ENCODE data around the gene HS3ST4. TPM values are rescaled to one million over a fixed set of nuclear protein-coding genes. Genes with fewer than 3 reads are reported as not detected.

HS3ST4 gene
- total and polyA plus RNA-seq, 2 donors (not counting 1 experiment from before 2014, with no cell fraction given), result not detected

GRCh38 chr16:26186091-26186615, 494.4 kb downstream of the HS3ST4 start:
- ATAC-seq (ENCODE audit: low read depth), result no peak
- H3K4me1 Mint-ChIP-seq, result no peaks in the 10 kb centered on the region
- peaks cover 0 to 6% (median 0%) of the 10 kb centered on the region in 4 experiments for H3K27me3 ChIP-seq (replicated peaks in 1 of 4; ENCODE audit: control extremely low read depth in 1 of 4, control insufficient read depth in 3 of 4, insufficient read depth in 4 of 4, low read length in 3 of 4)
- no peaks in the 10 kb centered on the region for H3K4me1 ChIP-seq (ENCODE audit: control insufficient read depth in 2 of 2, insufficient read depth in 2 of 2, low read length in 2 of 2)
- CTCF ChIA-PET, result interaction anchor here (0.6 kb wide), 1 partner anchor 449 kb away, joined by 3 read pairs; no protein-coding TSS in a partner anchor
- WGBS (ENCODE audit: insufficient coverage), result no CpG with 5 or more reads among the region's 1 CpG
- H3K9me3 Mint-ChIP-seq (ENCODE audit: insufficient read depth), result no peaks in the 10 kb centered on the region
- no peak overlapping the region for H3K9ac ChIP-seq (ENCODE audit: low read length)
- no peak overlapping the region for H3K4me3 Mint-ChIP-seq
- intact Hi-C loops (cut with micrococcal nuclease), result no loop called here
- TF ChIP-seq EZH2 (IDR thresholded peaks at IDR 0.05; ENCODE audit: borderline replicate concordance, insufficient read depth, low read depth, low read length, poor library complexity, severe bottlenecking), result no peak
- TF ChIP-seq, protein P1, sequence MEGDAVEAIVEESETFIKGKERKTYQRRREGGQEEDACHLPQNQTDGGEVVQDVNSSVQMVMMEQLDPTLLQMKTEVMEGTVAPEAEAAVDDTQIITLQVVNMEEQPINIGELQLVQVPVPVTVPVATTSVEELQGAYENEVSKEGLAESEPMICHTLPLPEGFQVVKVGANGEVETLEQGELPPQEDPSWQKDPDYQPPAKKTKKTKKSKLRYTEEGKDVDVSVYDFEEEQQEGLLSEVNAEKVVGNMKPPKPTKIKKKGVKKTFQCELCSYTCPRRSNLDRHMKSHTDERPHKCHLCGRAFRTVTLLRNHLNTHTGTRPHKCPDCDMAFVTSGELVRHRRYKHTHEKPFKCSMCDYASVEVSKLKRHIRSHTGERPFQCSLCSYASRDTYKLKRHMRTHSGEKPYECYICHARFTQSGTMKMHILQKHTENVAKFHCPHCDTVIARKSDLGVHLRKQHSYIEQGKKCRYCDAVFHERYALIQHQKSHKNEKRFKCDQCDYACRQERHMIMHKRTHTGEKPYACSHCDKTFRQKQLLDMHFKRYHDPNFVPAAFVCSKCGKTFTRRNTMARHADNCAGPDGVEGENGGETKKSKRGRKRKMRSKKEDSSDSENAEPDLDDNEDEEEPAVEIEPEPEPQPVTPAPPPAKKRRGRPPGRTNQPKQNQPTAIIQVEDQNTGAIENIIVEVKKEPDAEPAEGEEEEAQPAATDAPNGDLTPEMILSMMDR (IDR thresholded peaks at IDR 0.05), result no peak
- no peaks in the 10 kb centered on the region for H4K20me1 ChIP-seq (ENCODE audit: control insufficient read depth, insufficient read depth, low read length, poor library complexity, severe bottlenecking)
- H3K36me3 ChIP-seq (replicated peaks in 1 of 2; ENCODE audit: control extremely low read depth in 1 of 2, control insufficient read depth in 1 of 2, extremely low read depth in 1 of 2, insufficient read depth in 2 of 2, low read length in 1 of 2), result no peaks in the 10 kb centered on the region
- H3K9me3 ChIP-seq (ENCODE audit: control extremely low read depth in 1 of 3, control insufficient read depth in 2 of 3, insufficient read depth in 1 of 3, low read length in 2 of 3), result no peaks in the 10 kb centered on the region
- no peak overlapping the region for H2AFZ ChIP-seq (ENCODE audit: insufficient read depth, low read depth, low read length, poor library complexity, severe bottlenecking)
- POLR2A ChIA-PET, result no interaction called here
- no peak overlapping the region for H3K4me3 ChIP-seq (ENCODE audit: control extremely low read depth in 1 of 5, extremely low read depth in 1 of 5, insufficient read depth in 1 of 5, low read depth in 2 of 5, low read length in 4 of 5)
- H3K27me3 Mint-ChIP-seq, result peaks cover 17% of the 10 kb centered on the region
- H3K79me2 ChIP-seq (ENCODE audit: control insufficient read depth, insufficient read depth, low read length), result no peaks in the 10 kb centered on the region
- H3K27ac Mint-ChIP-seq, result no peak overlapping the region
- H3K27ac ChIP-seq (ENCODE audit: low read length in 2 of 2), result no peak overlapping the region
- no peak overlapping the region for H3K4me2 ChIP-seq (replicated peaks; ENCODE audit: low read depth, low read length, poor library complexity, severe bottlenecking)
- no peak for DNase-seq

Small RNA genes within 50 kb of the gene (small RNA-seq; reads per million reads assigned to genes)
- gene HMGN2P3 (ENCODE audit: insufficient read length, low read depth, low replicate concordance) (not detected), gene MIR548W (ENCODE audit: insufficient read length, low read depth, low replicate concordance) (not detected), gene RNA5SP405 (ENCODE audit: insufficient read length, low read depth, low replicate concordance) (not detected)

Data from B cell (primary cell).